Pancreas (tissue), 10 donors: ENCODE results near the gene NBEAL2. TPM values are rescaled to one million over a fixed set of nuclear protein-coding genes. Genes with fewer than 3 reads are reported as not detected.

Experiments
- ATAC-seq, 4 donors: fragments of 200-7000 bp; cut with Tn5 transposase; one replicate each; pipeline versions ENCODE4 v1.8.0 to v1.9.1; 2020; ENCODE audit warnings: mild to moderate bottlenecking in 4 of 4, moderate library complexity in 4 of 4
- DNase-seq, 6 donors: peaks; one replicate each; pipeline ENCODE4 v3.0.0-alpha.2; 2020
- FAIRE-seq: peaks from 2 replicates; lab custom pipeline; 2012; peaks lifted over from hg19 to GRCh38; lab: Jason Lieb, UNC
- H3K27ac ChIP-seq, 4 donors: fragments of 200-600 bp; sonication (generic); 1 replicate in 3 of 4; 2 replicates in 1 of 4; pipeline versions ENCODE4 v1.5.0 to v1.8.0; 2020
- H3K27me3 ChIP-seq, 4 donors: fragments of 200-600 bp; one replicate each; pipeline ENCODE4 v1.8.0; 2021
- H3K36me3 ChIP-seq, 3 donors: fragments of 200-600 bp; sonication (generic) in 1 of 3; one replicate each; pipeline versions ENCODE4 v1.5.0 to v1.8.0; 2020 to 2021
- H3K4me1 ChIP-seq, 3 donors: fragments of 200-600 bp; one replicate each; pipeline ENCODE4 v1.8.0; 2021
- H3K4me3 ChIP-seq, 4 donors: fragments of 200-600 bp; sonication (generic) in 2 of 4; one replicate each; pipeline versions ENCODE4 v1.5.0 to v1.8.0; 2020 to 2021
- H3K9me3 ChIP-seq, 4 donors: fragments of 200-600 bp; one replicate each; pipeline ENCODE4 v1.8.0; 2021
- WGBS, 2 donors: extraction: QIAGEN DNeasy Blood & Tissue Kit; methylation state at CpG; one replicate each; pipeline ENCODE4 v1.1.7; 2013; 5-methylcytosine and 5-hydroxymethylcytosine counted together
- intact Hi-C, 3 donors: fragments of 100-400 bp; cut with DNase I; formaldehyde crosslinking; loops; one replicate each; pipeline versions ENCODE4 v1.11.1 to v1.14.2; 2022
- polyA plus RNA-seq, 2 donors: library from polyadenylated mRNA; stranded (reverse); fragments of 200-250 nt; gene quantifications; one replicate each; pipeline ENCODE4 v1.2.3, GENCODE V29; 2013
- total RNA-seq, 6 donors: library from RNA; stranded (reverse); fragmentation: NEBNext Ultra II Directional in 4 of 6; extraction: Animal tissue kit (Norgen Biotek cat#: 25700) in 4 of 6; gene quantifications; one replicate each; pipeline versions ENCODE4 v1.2.1 to v1.2.4, GENCODE V29; 2021 to 2023
- TF ChIP-seq, protein P1 (sequence below), 4 donors: fragments of 200-600 bp; sonication (generic) in 3 of 4; IDR thresholded peaks; one replicate each; pipeline versions ENCODE4 v1.5.0 to v1.8.0; 2021; ENCODE audit warnings: antibody characterized with exemption in 4 of 4
- donor health status: healthy with polysubstance abuse.
- donor health status: DM: no; HTN: no; CAD: no; lungs with moderate emphysema.
- donor health status: DM: no; HTN: no; CAD: no.
- donor health status: control.
- donor health status: control.
- donor health status: Bipolar disorder and iron deficiency.
- donor health status: DM: yes; HTN: yes; CAD: no.
- donor health status: DM: no; HTN: no; CAD: no.
- donor health status: DM: no; HTN: no; CAD: no.
- donor health status: DM: yes; HTN: yes; CAD: no.

NBEAL2 gene
- total and polyA plus RNA-seq, 8 donors, result 30.6 to 265 (median 46.0) TPM

GRCh38 chr3:46932455-46933225 lies 46.8 kb upstream of the NBEAL2 start:
- FAIRE-seq, result no peak
- Histone ChIP-seq H3K27ac (peak overlapping the region; percentile 49 to 76 (median 61)), H3K9me3 (no peaks in the 10 kb centered on the region), H3K36me3 (no peaks in the 10 kb centered on the region), H3K4me1 (peaks cover 84 to 91% (median 90%) of the 10 kb centered on the region in 3 donors), H3K4me3 (no peak overlapping the region), H3K27me3 (no peaks in the 10 kb centered on the region)
- 71 to 75% methylated on average over 7 of the region's 7 CpGs for WGBS, 2 donors
- no peak for ATAC-seq
- peak in 1 of 6 donors; percentile 32 for DNase-seq
- TF ChIP-seq, protein P1, sequence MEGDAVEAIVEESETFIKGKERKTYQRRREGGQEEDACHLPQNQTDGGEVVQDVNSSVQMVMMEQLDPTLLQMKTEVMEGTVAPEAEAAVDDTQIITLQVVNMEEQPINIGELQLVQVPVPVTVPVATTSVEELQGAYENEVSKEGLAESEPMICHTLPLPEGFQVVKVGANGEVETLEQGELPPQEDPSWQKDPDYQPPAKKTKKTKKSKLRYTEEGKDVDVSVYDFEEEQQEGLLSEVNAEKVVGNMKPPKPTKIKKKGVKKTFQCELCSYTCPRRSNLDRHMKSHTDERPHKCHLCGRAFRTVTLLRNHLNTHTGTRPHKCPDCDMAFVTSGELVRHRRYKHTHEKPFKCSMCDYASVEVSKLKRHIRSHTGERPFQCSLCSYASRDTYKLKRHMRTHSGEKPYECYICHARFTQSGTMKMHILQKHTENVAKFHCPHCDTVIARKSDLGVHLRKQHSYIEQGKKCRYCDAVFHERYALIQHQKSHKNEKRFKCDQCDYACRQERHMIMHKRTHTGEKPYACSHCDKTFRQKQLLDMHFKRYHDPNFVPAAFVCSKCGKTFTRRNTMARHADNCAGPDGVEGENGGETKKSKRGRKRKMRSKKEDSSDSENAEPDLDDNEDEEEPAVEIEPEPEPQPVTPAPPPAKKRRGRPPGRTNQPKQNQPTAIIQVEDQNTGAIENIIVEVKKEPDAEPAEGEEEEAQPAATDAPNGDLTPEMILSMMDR (IDR thresholded peaks at IDR 0.05), result no peak
- intact Hi-C loops, result no loop called here

DNA sequence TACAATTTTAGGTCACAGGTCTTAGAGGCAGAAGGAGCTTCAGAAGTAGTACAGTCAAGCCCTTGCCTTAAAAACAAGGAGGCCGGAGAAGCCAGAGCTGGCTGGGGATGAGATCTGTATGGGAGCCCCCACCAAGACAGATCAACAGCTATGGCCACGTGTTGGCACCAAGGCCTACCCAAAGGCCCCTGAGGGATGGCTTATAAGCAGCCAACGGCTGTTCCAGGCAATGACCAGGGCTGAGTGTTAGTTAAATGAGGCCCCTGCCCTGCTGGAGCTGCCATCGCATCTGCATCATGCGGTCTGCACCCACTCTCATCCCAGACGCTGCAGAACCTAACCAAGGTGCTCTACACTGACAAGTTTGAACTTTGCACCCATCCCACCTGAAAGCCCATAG lies 46.2 kb upstream of the NBEAL2 start:
- Histone ChIP-seq H3K36me3 (no peaks in the 10 kb centered on the region), H3K9me3 (no peaks in the 10 kb centered on the region), H3K27me3 (no peaks in the 10 kb centered on the region), H3K4me1 (peaks cover 90 to 96% (median 96%) of the 10 kb centered on the region in 3 donors), H3K4me3 (no peak overlapping the region), H3K27ac (peak overlapping the region; percentile 49 to 76 (median 61))
- intact Hi-C loops, result no loop called here
- no peak for FAIRE-seq
- ATAC-seq, result no peak
- DNase-seq, result peak in 1 of 6 donors; percentile 26
- TF ChIP-seq, protein P1 (IDR thresholded peaks at IDR 0.05), result no peak
- WGBS, 2 donors, result 71 to 72% methylated on average over 6 of the region's 6 CpGs

DNA sequence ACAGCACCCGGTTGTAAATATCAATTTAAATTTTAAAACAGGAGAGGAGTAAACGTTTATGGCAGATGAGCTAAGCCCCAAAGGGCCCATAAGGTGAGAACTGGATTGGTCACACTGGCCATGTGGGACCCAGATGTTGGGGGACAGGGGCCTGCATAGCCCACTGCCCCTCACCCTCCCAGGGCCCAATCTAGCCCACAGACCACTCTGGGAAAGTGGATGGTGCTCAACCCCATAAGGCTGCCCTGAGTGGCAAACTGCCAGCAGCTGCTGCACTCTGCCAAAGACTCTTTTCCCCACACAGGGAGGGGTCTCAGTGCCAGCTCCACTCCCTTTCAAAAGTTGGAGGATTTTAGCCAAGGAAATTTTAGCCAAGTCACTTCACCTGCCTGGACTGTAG lies 45.4 kb upstream of the NBEAL2 start:
- peaks cover 94 to 98% (median 97%) of the 10 kb centered on the region in 3 donors for H3K4me1 ChIP-seq
- peak in 2 of 6 donors; percentile 75 to 80 for DNase-seq
- H3K27ac ChIP-seq, result peak overlapping the region; percentile 54 to 72 (median 64)
- no peak overlapping the region for H3K4me3 ChIP-seq
- no peaks in the 10 kb centered on the region for H3K36me3 ChIP-seq
- no peaks in the 10 kb centered on the region for H3K9me3 ChIP-seq
- 51 to 55% methylated on average over 2 of the region's 2 CpGs for WGBS, 2 donors
- no peak for FAIRE-seq
- intact Hi-C loops, result no loop called here
- TF ChIP-seq, protein P1 (IDR thresholded peaks at IDR 0.05), result no peak
- no peak for ATAC-seq
- no peaks in the 10 kb centered on the region for H3K27me3 ChIP-seq

DNA sequence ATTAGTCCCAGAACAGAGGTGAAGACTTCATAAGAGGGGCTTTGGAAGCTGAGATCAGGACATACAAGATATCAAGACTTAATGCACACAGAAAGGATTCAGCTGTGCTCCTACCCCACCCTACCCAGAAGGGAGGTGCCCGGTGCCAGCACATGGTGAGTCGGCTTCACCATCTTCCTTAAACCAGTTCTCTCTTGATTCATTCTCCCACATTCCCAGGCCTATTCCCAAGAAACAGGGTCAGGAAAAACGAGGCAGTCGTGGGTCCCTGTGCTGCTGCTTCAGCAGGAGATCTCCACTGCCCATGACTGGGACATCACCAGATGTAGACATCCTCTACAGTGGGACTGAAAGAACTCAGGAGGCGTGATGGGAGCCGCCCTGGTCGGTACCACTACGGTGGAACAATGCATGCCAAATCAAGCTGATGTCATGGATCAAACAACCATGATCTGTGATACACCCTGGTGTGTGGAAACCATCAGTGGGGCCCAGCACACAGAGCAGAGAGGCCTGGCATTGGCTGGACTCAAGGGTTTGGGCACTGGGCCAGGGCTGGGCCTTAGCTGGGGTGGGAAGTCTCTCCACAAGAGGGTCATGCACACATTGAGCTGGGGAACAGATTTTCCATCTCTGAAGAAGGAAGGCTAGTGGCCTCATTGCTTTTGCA lies 44.8 kb upstream of the NBEAL2 start:
- intact Hi-C loops, result loop anchor here in 1 of 3 donors (5.0 kb wide), 1 partner anchor 38 kb away; no protein-coding TSS in a partner anchor
- FAIRE-seq (no peak), DNase-seq (peak in 3 of 6 donors; percentile 40 to 71 (median 67)), ATAC-seq (peak in 1 of 4 donors; percentile 0)
- Histone ChIP-seq H3K27ac (peak overlapping the region; percentile 54 to 72 (median 64)), H3K4me1 (peaks cover 92 to 98% (median 96%) of the 10 kb centered on the region in 3 donors), H3K36me3 (no peaks in the 10 kb centered on the region), H3K9me3 (no peaks in the 10 kb centered on the region), H3K27me3 (no peaks in the 10 kb centered on the region), H3K4me3 (no peak overlapping the region)
- 71 to 75% methylated on average over 8 of the region's 8 CpGs for WGBS, 2 donors
- TF ChIP-seq, protein P1 (IDR thresholded peaks at IDR 0.05), result no peak
